ENCODE results near the gene SLC9C1.

Gene SLC9C1

DNA sequence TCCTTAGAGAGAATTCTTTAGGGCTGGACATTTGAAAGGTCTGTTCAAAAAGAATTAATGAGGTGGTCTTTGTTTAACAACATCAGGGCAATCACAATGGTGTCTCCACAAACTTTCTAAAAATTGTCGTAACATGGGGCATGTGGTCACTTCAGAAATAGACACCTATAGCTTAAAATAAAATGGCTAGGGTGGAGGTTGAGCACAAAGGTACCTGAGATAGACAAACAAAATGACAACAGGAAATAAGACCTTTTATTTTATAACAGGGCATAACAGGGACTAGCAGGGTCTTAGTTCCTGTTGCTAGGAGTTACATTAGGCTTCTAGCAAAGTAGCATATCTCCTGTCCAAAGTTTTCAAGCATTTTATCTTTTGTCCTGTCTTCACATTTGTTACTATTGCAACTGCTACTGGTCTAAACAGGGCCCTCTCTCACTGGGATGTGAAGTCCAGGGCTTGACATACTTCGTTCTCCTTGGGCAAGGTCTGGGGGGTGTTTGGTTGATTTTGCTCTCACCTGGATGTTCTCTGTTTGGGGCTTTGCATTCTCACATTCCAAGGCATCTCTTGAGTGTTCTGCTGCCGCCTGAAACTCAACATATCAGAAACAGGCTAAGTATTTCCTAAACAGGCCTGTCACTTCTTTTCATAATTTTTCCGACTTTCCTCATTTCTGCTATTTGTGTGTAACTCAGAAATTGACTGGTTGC is 163.9 kb downstream of the SLC9C1 start:
- DNase-seq = no peak

DNA sequence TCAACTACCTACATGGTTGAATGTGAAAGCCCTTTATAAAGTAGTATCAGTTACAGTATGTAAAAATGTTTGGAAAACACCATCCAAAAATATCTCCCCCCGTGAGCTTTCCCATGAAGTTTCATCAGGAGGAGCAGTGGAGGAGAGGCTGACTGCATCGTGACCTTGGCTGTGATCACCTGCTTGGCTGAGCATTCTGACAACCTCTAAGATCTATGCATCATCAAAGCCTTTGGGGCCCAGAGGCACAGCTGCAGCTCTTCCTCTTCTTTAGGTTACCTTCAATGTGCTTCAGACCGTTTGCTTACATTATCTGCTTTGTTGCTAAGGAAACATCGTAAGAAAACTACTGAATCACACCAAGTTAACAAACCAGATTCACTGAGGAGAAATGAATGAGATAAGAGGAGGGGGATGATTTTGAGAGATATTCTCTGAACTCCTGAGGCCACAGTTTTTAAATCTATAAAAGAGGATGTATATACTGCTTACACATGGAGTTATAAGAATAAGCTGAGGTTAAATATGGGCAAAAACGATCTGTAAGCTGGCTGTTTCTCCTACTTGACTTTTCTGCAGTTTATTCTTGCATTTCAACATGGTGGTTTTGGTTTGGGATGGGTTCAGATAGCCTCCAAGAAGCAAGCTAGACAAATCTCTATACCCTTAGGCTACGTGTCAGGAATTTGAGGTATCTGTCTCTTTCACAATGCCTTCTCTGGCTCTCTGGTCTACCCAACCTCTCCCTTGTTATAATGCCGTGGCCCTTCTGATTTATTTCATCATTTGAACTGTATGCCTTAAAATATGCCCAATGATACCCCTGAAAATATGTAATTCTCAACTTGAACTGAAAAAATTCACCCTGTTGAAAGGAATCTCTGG is 164.9 kb downstream of the SLC9C1 start:
- DNase-seq = no peak

DNA sequence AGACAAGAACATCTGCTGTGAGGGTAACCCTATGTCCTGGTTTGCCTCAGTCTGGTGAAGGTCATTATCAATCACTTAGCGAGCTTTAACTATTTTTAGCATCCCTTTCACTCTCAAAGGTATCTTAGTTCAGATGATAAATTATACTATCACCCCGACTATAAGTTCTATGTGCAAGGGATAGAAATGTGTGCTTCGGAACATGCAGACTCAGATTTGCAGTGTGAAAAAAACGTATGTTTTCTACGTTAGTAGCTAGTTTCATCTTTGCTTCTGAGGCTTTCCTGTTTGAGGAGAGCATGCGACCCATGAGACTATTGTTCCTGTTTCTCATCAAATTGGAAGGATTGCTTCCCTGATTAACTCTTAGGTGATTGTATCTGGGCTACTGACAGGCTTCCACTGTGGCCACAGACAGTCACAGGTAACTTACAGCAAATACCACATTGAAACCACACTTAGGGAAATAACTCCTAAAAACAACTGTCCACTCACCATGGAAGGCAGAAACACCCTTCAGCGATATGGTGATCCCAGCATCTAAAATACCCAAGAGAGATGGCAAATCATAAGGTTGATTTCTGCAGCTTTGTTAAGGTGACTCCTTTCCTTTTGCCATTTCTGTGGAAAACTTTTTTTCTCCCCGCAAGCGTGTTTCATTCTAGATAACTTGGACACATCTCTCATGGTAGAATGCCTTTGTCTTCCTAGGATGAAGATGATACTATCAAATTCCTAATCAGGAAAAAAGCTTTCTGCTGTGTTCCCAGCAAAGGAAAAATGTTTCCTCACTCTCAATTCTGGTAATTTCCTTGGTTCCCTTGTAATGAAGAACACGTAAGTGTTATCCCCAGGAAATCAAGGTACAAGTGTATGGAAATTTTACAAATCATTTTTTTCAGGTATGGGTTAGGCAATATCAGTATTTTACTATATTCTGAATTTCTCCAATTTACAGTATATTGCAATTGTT is 166.2 kb downstream of the SLC9C1 start:
- no peak for DNase-seq

DNA sequence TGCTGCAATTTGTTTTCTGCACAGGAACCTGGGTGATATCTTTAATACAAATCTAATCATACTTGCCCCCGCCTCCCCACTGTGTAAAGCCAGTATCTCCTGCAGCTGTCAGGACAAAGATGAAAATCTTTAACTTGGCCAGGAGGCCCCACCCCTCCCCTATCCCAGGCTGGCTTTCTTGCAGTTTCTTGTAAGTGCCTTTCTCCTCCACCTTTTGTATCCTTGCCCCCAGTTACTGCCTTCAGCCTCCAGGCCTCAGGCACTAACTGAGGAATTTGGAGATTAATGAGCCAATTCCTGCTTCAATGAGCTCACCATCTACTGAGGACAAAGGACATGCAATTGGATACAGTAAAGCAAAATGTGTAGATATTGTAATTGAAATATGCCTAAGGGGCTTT is 167.5 kb downstream of the SLC9C1 start:
- DNase-seq = no peak

DNA sequence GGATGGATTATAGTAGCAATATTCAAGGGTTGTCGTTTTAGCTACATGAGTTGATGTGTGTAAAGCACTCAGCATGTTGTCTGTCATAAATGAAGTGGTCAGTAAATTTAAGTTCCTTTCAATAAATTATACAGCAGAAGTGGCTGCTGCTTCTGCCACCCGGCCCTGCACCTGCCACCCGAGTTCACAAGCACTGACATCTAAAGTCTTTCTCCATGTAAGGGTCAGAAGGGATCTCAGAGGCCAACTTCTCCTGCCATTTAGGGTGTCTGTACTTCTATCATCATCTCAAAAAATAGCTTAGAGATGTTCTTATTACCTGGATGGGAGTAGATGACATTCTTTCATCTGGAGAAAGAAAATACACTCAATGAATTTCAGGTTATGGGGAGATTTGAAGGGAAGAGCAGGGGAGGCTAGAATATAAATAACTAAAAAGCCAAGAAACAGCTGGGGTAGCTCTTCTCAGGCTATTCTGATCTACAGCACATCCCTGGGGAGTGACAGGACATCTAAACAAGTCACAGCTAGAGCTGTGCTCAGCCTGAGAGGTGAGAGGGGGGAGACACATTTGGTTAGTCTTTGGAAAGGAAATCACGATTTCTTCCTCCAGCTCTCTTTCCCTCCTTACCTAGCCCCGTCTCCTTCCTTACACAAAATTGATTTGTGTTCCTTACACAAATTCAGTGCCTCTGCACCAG is 169.0 kb downstream of the SLC9C1 start:
- DNase-seq = no peak

DNA sequence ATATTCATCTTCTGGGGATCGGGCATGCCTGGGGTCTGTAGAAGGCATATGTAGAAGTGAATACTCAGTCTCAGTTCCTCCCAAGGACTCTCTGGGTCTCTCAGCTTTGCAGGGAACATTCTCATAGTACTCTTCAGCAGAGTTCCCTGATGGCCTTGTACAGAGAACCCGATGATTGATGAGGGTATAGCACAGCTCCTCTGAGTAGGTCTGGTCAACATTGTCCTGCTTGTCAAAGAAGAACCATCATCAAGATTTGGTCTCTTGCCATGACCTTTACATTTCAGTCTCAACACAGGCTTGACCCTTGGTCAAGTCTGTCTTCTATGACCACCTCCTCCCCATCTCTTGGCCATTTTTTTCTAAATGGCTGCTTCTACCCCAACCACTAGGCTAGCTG is 170.5 kb downstream of the SLC9C1 start:
- no peak for DNase-seq

DNA sequence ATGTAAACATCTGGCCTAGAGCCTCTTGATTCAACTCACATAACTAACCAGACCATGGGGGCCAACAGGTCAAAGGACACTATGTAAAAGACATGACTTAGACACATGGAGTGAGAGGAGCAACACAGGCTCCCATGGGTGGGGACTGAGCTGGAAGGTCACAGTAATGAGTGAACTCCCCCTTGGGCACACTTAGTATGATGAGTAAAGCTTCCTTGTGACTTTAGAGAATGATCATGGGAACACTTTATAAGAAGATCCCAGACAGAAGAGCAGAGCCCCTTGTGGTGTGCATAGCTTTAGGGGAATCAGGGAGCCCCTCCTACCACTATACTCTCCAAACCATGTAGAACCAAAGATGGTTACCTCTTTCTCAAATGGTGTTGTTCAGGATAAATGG is 171.1 kb downstream of the SLC9C1 start:
- DNase-seq = no peak

DNA sequence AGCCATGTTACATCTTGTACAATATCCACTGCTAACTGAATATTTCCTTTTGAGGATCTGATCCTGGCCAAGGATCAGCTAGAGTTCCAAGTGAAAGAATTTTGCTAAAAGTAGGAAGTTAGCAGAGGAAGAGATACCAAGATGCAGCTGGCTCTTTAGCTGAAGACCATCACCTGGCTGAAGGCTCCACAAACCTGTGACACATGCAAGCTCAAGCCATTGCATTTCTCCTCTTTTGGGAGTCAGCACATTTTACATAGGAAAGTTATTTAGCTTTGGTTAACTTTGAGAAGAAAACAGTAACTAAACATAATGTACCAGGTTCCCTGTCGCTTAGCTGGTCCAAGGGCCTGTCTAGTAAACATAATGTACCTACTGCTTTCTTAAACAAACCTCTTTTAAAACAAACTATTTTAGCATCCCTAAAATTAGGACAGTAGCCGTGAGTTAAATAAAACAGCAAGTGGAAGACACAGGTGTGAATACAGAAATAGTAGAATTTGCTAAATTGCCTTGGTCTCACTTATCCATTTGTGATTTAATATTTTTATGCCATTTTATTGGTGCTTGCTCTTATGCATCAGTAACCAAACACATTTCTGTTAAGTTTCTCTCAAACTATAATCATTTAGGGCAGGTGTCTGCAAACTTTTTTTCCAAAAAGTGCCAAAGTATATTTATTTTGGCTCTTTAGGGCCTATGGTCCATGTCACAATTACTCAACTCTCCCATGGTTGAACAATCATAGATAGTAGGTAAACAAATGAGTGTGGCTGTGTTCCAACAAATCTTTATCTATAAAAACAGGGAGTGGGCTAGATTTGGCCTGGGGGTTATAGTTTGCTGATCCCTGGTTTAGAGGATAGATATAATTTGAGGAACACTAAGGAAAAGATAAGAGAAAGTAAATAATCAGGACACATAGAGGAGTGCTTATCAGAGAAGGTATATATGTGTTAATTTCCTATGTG is 172.2 kb downstream of the SLC9C1 start:
- no peak for DNase-seq

DNA sequence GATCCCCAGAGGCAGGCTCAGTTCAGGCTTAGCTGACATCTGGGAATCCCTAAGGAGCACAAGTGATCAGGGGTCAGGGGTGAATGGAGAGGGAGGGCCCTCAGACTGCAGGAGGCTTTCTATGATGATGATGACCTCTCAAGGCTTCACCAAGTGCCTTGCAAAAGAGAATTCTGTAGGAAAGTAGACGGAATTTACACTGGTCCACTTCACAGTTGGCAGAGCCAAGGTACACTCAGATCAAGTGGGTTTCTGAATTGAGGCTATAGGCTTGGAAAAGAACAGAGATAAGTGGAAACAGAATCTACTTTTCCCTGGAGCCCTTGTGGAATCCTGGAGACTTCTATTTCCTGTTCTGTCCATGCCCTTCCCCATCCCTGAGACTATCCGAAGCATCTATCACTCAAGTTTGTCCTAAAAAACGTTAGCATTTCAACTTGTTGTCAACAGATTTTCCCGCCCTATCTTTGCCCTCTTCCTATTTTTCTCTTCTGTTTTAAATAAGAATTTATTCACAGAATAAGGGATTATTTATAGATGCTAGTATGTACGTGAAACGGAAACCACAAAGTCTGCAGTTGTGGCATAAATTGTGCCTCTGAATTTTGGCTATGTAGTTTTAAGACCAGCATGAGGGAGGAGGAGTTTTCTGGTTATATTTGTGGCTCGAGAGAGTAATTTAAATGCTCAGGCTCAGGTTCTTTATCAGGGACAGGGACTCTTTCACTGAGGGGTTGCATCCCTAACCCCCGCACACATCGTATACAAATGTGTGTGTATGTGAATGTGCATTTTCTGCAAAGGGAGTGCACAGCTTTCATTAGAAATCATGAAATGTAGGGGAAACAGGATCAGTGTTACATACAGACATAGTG is 173.8 kb downstream of the SLC9C1 start:
- no peak for DNase-seq

DNA sequence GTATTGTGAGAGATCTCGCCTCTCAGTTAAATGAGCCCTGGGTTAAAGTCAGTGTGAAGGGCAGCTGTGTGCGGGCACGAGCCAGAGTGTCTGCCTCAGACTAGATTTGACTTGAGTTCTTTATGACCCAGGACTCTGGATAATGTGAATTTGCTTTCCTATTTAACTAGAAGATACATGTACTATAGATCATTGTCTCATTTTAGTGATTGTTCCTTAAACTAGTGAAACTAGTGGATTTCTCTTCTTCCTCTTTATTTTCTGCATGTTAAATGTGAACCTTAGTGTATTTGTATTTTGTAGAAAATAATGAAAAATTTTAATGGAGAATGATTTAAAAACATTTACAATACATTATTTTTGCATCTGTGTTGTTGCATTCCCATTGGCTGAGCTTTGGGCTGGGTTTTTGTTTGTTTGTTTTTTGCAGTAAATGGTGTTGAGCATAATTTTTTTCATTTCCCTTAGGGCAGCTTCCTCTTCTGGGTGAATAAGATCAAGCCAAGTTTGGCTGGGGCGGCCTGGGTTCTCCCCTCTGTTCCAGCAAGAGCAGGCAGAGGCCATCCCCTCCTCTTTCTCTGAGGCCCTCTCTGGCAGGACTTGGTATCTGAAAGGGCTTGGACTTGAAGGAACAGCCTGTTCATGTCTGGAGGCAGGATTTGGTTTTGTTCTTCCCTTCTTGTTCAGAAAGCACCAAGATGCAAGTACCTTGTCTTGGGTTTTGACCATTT is 176.0 kb downstream of the SLC9C1 start:
- DNase-seq = no peak

DNA sequence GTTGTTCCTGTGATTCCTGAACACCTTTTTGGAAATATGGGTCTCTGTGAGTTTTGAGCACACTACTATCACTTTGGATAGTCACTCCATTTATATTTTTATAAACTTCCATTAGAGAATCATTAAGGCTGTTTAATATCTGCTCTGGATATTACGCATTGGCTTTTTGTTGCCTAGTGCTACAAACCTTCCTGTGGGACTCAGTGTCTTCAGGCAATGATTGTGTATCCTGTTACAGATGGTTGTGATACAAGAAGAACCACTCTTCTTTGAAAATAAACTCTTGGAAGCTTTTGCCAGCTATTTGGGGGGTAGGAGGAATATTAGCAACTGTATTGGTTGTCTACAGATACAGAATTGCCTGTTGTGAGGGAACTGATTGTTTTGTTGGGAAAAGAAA is 176.6 kb downstream of the SLC9C1 start:
- DNase-seq = no peak

DNA sequence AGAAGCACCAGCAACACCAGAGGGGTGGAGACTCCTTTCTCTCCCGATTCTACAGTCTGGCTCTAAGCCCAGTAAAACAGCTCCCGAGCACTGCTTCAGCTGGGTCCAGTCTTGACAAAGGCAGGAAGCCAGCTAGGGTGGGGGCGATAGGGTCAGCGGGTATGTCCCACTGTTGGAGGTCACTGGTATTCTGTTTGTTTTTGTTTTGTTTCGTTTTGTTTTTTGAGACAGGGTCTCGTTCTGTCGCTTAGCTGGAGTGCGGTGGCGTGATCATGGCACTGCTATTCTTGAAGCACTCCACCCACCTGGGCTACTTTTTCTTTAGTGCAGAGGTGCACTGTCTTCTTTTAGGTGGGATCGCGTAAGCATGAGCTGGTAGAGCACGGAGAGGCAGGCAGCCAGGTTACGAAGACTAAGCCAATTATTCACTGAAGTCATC is 177.2 kb downstream of the SLC9C1 start:
- DNase-seq = no peak

DNA sequence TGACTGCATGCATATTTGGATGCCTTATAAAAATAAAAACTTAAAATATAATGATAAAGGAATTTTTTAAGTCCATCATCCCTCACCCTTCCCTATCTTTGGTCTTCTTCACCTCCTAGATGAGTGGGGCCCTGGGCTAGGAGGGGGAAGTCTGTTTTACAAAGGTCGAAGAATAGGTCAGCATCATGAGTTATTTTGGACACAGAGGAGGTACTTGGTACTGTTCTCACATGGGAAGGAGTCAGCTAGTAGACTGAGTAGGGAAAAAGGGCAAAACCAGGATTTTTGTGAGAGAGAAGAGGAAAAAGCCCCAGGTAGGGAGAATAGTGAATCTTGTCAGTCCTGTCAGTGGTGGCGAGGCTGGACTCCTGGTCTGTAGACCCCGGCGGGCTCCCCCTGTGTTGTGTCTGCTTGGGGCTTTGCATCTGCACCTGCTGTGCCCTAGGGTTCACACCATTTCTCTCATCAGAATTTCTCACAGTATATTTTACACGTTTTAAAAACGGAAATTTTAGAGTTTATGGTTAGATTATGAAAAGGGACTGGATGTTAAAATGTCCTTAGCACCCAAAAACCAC is 178.1 kb downstream of the SLC9C1 start:
- no peak for DNase-seq

DNA sequence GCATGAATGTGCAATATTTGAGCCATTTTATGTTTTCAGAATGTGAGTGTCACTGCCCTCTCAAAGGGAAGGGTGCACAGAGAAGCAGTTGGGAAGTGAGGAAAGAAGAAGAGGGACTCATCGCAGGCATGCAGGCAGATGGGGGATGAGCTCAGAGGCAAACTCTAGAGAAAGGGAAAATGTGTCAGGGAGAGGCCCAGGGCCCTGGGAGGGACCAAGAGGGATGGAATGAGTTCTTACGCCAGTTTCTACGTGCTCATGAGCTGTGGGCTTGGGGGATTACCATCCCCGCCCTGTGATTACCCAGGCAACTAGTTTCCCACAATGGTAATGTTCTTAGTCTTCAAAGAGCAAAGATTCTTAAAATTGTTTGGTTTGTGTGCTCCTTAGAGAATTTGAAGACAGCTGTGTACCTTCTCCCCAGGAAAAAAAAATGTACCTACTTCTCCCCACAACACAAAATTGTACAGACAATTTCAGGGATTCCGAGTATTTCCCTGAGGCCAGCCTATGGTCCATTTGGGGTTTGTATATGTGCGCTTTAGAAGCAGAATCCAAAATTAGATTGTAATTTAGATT is 178.8 kb downstream of the SLC9C1 start:
- no peak for DNase-seq

DNA sequence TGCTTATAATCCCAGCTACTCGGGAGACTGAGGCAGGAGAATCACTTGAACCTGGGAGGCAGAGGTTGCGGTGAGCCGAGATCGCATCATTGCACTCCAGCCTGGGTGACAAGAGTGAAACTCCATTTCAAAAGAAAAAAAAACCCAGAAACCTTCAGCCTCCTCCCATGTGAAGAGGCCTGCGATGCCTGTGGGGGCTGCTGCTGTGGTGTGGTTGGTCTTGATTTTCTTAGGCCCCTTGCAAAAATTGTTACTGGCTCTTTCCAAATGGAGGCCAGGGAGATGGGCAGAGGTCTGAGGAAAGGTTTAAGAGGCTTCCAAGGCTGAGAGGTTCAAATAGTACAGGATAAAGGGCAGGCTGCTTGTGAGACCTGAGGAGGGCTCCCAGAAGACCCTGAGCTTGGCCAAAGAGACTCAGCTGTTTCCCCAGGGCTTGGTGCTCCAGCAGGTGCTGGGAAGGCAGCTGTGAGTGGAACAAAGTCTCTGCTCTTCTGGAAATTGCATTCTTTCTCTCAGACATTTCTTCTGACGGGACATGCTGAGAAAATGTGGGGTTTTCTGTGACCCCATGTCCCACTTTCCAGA is 179.3 kb downstream of the SLC9C1 start:
- no peak for DNase-seq

DNA sequence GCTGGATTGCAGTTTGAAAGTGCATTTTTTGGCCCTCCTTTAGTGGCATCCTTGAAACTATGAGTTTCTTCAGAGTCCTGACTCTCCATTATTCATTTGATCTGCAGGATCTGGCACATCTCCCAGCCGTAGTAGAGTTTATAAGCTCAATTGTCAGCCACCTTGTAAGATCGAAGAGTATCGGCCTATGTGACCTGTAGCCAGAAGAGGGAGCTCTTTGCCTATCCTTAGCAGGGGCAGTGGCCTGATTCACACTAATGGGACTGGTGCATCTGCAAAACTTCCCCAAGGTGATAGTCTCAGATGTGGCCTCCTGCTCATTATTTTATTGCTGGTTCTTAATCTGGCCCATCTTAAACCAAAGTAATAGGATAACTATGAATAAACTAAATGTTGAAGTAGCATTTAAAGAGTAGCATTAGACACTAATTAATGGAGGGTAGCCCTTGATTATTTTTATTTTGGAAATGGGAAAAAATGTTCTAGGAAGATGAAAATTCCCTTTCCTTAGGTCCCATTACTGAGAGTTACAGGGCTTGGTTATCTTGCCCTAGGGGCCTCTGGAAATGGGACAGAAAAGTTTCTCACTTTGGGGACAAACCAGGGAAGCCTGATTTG is 182.1 kb downstream of the SLC9C1 start:
- peak; percentile 53 for DNase-seq

DNA sequence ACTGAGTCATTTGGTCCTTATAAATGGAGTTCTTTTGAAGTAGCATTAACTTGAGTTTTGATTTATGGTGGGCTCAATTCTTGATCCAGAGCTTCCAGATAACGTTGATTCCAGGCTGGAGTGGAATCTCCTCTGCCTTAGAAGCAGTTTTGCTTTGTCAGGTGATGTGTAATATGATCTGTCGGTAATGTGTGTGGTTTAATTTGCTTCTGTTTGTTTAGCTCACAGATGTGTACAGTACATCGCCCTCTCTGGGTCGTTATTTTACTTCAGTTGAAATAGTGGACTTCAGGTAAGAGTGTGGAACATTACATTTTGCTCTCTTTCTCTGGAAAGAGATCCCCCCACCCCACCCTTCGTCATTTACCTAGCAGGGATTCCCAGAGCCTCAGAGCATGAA is 184.7 kb downstream of the SLC9C1 start:
- no peak for DNase-seq

DNA sequence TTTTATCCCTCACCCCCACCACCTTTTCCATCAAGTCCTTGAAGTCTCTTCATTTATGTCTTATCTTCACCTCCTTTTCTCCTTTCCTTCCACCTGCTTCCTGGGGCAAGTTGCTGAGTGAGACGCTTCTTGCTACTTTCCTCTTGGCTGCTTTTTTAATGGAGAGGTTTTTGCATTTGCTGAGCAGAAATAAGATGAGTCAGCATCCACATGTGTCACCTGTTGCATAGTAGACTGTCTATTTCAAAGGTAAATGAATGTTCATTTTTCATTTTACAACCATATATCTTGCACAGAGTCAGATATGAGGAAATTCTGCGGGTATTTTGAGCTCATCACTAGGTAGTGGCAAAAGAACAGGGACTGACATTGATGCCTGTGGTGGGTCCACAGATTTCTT is 189.2 kb downstream of the SLC9C1 start:
- DNase-seq = no peak

Data from NCI-H524 treated with DMSO at 0.1 percent for 48 hours (cell line).